NCI-H82 (cell line): ENCODE data around the gene LPP.

Experiments used
- DNase-seq: peaks from one replicate; lab custom pipeline; 2025; lab: John Stamatoyannopoulos, UW

The LPP gene

DNA sequence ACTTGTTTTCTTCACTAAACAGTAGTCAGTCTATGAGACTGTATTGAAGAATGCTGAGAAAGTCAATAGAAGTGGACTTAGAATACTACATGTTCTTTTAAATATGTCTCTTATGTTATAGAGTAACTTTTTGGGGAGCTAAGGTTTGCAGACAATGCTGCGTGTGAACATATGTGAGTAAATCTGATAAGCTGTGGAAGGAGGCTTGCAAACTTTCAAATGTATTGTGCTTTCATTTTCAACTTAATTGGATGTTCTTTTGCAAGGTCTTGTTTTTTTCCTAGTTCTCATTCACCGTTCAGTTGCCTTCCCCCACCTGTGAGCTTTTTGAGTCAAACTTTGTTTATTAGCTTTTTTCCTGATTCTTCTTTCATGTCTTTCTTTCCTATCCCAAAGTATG is 176.2 kb downstream of the LPP start:
- DNase-seq, result no peak

DNA sequence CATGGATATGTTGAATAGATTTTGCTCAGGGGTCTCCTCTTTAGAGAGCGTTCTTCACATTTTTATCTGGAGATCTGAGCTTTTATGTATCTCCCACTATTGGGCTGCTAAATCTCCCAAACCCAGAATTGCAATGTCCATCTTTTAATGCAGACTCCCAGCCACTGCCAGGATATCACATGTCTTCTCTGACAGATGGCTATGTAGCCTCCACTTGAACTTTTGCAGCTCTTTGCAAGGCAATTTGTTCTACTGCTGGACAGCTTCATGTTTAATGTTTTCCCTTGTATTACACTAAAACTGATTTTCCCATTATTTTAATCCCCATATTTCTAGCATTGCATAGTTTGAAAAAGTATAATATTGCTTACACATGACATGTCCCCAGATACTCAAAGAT is 177.2 kb downstream of the LPP start:
- DNase-seq, result no peak

DNA sequence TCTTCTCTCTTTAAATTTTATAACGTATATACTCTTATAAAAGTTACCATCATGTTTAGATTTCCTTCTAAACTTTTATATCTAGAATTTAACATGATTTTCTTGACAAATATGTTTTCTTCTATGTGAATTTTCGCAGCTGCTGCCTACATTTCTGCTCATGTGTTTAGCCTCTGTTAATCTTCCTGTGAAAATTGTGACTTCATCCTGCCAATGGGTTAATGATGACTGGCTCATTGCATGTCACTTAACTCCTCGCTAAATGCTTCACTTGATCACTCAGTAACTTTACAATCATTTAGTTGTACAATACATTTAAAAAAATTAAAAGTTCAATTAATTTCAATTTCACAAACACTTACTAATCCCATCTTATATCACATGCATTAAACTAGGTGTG is 178.1 kb downstream of the LPP start:
- DNase-seq, result no peak

DNA sequence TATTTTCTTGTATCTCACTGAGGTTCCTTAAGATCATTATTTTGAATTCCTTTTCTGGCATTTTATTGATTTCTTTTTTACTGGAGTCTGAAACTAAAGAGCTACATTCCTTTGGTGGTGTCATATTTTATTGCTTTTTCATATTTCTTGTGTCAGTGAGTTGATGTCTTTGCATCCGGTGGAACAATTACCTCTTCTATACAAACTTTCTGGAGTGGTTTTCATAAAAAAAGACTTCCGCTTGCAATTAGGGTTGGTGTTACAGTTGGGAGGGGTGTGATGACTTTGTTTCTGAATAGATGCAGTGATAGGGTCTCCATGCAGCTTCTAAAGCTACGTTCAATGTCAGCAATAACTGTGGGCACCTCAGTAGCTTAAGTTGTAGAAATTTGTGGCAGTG is 181.7 kb downstream of the LPP start:
- no peak for DNase-seq

DNA sequence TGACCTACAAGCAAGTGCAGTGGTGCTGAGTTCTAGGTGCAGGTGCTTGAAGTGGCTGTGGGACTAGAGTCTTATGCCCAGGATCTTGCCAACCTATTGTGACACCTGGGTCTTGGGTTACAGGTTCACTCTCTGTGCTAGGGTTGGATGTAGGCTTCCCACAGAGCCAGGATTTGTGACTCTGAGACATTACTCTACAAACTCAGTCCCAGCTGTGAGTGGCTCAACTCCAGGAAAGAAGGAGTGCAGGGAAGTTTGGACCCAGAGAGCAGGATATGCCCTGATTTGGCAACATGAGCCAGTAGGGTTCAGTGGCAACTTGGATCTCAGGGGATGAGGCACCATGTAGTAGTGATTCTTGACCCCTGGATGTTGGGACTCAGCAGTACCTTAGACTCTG is 182.2 kb downstream of the LPP start:
- no peak for DNase-seq

DNA sequence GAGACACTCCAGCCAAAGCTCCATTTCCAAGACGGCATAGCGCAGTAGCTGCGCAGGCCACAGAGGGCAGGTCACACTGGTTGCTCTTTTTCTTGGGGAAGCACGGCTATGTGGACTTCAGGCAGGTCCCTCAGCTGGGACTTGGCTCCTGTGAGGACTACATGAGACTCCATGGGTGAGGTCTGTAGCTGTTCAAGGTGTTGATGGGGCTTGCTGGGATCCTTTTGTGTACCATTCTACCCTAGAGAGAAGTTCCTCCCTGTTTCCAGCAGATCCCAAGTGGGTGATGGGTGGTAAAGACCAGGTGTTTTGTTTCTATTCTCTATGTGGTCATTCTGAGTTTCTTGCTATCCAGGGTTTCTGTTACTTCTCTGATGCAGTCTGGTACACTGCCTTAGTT is 183.3 kb downstream of the LPP start:
- no peak for DNase-seq

DNA sequence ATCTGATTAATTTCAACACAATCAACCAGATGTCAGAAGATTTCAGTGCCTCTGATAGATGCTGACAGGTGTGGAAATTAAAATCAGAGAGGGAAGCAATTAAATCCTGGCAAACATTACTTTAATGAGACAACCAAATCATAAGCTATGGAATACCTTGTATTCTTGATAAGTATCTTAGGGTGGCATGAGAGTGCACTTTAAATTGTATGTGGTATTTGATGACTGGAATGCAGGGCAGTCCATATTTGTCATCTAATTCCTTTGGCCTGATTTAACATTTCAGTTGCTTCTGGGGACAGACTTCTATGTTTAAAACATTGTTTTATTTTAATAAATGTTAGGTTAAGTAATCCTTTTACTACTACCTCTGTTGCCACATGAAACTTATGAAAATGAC is 184.1 kb downstream of the LPP start:
- no peak for DNase-seq

DNA sequence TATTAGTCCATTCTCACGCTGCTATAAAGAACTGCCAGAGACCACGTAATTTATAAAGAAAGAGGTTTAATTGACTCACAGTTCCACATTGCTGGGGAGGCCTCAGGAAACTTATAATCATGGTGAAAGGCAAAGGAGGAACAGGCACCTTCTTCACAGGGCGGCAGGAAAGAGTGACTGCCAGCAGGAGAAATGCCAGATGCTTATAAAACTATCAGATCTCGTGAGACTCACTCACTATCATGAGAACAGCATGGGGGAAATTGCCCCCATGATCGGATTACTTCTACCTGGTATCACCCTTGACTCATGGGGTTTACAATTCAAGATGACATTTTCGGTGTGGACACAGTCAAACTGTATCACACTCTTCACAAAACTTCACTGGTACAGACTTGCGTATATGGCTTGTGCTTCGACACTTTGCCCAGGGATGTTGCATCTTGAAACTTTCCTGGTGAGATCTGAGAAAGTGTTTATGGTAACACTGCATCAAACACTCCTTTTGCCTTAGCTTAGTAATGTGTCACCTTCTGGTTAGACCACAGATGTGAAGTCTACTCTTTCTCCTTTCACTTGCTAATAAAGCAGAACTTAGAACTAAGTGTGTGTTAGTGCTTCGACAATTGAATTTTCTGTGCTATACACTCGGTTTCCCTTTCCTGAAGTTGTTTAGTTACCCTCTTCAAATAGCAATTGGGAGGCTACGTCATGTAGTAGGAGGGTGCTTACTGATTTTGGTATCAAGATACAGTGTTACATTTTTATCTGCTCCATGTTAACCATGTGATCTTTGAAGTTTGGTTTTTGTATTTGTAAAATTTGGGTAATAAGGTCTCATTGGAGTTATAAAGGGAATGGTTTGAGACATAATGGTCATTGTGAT is 185.7 kb downstream of the LPP start:
- DNase-seq, result no peak

DNA sequence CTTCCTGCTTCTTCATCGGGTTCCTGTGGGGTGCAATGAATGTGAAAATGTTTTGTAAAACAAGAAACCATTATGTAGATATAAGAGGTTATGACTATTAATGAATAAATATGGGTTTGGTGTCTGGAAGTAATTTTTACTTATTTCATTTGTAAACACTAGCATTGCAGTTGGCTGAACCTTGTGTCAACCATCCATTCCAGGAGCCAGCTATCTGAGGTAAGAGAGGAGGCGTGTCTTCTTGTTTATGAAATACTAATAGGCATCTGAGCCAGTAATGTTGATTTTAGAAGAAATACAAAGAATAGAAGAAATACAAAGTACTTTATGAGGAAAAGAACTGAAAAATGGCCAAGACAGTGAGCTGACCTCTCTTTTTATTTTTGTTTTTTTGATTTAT is 187.5 kb downstream of the LPP start:
- DNase-seq, result no peak

DNA sequence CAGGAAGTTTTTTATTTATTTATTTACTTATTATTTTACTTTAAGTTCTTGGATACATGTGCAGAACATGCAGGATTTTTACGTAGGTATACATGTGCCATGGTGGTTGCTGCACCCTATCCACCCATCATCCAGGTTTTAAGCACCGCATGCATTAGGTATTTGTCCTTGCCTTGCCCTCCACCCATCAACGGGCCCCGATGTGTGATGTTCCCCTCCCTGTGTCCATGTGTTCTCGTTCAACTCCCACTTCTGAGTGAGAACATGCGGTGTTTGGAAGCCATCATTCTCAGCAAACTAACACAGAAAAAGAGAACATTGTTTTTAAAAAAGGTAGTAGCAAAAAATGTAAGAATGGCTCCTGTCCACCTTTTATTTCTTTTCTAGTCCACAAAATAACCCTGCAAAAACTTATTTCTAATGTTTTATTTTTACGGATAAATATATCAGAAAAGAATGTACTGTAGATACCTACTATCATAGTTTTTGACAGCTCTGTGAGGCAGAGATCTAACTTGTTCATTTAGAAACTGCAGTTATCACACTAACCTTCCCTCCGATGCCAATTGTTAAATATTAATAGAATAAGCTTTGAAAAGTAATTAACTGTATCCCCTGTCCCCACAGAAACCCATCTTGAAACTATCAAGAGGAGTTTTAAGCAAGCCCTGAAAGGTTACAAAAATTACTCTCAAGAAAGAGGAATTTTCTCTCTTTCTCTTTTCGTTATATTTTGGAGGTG is 189.2 kb downstream of the LPP start:
- DNase-seq, result no peak

DNA sequence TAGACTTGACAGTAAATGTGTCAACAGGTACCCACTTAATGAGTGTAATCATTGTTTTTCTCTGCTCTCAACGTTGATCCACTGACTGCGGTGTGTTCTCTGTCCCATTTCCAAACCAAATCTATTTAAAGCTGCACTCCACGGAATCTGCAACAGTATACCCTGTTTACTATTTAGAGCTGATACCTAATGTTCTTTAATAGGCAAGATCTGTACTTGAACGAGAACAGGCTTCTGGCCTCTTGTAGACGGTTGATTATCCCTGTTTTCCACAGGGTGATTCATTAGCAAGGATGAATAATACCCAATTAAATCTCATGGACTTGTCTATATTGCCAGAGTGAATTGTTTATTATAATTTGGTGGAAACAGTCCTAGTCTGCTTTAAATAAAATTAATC is 189.9 kb downstream of the LPP start:
- no peak for DNase-seq

DNA sequence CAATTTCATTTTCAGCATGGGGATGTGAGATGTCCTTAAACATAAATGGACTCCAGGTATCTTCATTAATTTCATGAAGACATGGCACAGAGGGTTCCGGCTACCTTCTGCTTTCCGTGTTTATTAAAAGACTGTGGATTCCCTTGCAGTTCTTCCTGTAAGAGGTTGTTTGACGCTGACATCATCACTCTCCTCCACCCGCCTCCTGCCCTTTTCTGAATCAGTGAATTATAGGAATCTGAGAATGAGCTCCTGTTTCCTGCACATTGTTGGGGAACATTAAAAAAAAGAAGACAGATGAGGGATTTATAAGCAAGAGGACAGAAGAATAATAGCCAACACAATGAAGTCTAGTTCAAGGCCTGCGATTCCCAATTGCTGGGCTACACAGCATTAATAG is 191.3 kb downstream of the LPP start:
- DNase-seq, result no peak

DNA sequence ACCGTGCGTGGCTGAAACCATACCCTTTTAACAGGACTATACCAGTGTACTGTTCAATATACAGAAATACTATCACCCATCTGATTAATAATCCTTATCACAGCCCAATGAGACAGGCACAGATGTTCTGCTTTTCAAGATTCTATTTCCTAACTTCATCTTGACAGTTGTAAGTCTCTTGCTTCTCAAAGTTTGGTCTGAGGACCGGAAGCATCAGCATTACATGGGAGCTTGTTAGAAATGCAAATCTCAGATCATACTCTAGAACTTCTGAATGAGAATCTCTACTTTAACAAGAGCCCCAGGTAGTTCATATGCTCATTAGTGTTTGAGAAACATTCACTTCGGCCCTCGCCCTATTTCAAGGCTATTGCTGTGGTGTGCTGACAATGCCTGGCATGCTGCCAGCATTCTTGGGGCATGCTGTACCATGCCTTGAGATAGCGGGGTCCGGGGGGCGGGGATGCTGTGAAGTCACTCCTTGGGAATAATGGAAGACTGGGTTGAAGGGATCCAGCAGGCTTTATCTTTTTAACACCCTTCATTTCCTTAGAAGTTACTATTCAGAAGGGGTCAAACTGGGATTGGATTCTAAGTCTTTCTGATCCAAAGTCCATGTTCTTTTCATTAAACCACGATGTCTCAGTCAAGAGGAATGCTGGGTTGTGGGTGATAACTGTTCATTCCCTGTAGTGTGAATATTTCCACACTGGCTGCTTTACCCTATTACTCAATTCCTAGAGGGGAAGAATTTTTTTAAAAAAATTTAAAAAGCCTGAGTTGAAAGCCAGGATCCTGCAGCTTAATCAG is 194.7 kb downstream of the LPP start:
- peak; percentile 20 for DNase-seq

DNA sequence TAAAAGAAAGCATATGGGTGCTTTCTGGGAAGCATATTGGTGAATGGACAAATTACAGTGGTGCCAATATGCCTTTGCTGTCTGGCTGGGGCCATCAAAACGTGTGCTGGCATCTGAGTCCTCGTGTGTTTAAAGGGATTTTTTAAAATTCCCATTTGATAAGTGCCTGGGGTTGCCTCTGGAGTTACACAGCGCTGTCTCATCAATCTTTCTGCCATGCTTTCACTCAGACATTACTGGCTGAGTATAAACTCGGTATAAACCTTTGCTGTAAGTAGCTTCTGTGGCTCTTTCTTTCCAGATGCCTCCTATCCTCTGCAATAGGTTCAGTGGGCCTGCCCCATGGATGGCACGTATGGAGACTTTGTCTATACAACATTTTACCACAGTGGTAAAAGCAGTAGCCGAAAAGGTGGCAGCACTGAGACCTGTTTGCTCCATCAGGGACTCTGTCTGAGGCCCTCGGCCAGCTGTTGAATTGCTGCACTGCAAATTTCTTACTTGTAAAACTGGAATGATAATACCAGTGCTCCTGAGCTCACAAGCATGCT is 195.5 kb downstream of the LPP start:
- peak; percentile 30 for DNase-seq

DNA sequence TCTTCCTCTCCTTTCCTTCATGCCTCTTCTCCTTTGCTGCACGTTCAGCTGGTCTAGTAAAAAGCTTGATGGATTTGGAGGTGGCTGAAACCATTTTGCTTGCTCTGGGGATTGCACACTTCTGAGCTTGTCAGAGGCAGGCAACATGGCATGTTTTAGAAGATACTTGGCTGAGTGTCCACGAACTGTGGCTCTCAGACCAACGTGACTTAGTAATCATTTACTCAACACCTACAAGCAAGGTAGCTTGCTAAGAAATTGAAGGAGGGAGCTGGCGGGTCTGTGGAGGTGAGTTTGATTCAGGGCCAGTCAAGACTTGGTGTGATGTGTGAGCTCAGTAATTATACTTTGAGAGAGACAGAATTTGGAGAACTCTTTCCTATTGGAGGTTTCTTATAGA is 196.0 kb downstream of the LPP start:
- DNase-seq, result no peak

DNA sequence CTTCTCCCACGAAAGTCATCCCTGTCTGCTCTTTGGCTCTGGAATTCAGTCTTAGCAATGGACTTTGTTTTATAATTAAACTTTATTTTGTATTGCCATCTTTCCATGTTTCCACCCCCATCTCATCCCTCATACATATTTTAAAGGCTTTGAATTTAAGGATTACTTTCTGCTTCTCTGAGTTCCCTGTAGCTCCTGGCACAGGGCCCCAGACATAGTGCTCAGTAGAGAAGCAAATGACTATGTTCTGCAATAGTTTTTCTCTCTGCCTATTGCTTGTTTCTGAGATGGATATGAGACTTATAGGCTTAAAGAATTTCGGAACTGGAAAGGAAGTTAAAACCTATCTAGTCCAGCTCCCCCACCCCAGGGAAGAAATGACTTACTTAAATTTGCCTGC is 197.0 kb downstream of the LPP start:
- DNase-seq, result no peak

DNA sequence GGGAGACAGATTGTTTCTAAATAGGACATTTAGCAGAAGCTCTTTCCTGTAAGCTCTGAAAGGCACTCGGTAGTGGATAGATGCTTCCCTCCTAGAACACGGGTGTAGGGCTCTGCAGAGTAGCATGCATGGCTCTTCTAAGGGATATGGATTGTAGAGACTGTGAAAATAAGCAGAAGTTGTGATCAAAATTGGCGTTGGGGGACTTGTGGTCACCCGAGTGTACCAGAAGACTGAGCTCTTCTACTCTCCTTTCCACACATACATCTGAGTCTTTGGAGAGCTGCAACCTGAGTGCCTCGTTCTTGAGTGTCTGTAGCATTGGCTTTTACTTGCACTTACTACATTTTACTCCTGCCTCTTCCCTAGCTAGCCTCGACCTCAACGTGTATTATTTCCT is 197.7 kb downstream of the LPP start:
- no peak for DNase-seq

DNA sequence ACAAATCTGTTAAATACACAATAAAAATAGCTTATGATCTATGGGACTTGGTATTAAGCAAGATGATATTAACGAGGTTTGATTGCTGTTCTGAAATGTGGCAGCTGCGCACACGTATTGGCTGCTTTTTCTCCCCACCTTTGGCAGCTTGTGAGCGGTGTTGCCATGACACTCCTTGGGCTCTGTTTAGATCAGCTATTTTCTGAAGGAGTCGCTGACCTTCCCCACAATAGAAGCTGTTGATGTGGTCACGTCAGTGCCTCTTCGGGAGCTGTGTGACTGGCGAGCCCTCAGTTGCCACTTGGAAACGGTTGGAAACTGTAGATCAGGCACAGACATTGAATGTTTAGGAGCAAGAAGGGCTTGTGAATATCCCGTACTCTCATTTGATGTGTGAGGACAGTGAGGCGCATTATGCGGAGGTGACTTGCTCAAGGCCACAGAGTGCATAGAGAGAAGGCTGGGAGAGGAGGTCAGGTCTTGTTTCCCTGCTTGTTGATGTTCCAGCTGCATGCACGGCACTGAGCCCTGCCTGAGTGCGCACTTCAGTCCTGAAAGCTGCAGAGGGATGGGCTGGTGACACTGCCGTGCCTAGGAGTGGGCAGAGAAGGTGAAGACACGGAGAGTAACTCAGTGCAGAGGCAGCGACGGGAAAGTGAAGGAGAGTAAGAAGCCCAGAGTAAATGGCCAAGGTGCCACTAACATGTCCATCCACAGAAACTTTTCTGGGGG is 198.4 kb downstream of the LPP start:
- DNase-seq, result no peak

DNA sequence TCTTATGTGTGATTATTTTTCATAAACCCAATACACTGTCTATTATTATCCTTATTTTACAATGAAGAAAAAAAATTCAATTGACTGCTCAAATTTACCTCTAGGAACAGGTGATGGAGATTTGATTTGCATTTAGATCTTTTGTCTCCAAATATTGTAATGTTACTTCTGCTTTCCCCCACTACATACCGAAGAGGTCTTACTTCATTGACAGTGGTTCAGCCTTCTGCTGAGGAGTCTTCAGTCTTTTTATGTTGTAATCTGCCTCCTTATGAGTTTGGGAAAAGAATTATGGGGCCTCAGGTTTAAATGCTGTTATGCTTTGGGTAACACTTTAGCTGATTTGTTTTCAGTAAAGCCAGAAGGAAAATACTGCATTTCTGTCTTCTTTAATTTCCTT is 199.5 kb downstream of the LPP start:
- DNase-seq, result no peak

DNA sequence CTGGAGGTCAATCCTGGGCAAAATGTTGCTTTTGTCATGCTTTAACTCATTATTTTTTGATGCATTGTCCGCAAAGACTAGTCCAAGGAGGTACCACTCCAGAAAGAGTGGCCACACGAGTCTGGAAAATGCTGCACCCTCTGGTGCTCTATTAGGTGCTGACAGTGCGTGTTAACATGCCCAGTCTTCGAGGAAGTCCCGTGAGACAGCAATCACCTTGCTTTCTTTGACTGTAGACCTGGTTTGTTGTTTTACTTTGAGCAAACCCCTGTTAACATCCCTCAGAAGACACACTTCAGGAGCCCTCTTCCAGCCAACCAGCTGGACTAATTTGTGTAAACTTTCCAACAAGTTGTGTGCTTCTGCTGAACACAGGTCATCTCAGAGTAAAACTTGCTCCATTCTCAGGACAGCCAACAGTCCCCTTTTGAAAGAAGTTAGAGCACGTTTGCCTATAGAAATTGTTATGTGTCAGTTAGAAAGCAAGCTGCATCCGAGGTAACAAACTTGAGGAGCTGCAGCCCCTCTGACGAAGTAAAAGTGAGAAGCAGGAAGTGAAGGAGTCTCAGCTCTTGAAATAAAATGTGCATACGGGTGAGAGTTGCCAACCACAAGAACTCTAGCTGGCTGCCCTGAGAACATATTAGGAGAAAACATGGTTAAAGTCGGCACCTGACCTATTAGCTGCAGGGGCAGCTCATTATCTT is 205.0 kb downstream of the LPP start:
- no peak for DNase-seq

DNA sequence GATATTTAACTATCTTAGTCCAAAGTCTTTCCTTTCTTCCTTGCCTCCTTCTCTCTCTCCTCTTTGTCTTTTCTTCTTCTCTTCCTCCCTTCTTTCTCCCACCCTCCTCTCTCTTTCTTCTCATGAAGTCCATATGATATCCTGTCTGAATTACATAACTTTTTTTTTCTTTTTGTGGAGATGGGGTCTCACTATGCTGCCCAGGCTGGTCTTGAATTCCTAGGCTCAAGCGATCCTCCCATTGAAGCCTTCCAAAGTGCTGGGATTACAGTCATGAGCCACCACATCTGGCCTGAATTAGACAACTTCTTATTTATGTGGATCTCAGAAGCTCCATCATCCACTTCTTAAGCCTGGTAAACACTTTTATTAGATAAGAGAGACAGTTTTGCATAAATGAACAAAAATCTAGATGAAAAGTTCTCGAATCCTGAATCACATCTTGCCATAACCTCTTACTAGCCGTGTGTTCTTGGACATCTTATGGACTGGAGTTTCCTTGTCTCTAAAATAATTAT is 206.5 kb downstream of the LPP start:
- DNase-seq, result no peak
